Gastroesophageal sphincter (tissue), 3 donors: Measurements from ENCODE around the gene KCNA2.

ENCODE experiments used
- POLR2A ChIP-seq, 2 donors: fragments of 450-650 bp; IDR thresholded peaks; one replicate each; pipeline ENCODE4 v1.6.1; 2017; ENCODE audit warnings: antibody characterized with exemption in 2 of 2, mild to moderate bottlenecking in 2 of 2, moderate library complexity in 1 of 2
- TF ChIP-seq, protein P1 (sequence below), 4 experiments: fragments of 200-600 bp in 2 of 4; fragments of 450-650 bp in 2 of 4; sonication (generic) in 1 of 4; IDR thresholded peaks; one replicate each; pipeline ENCODE4 v1.5.1; 2017 to 2019; ENCODE audit warnings: antibody characterized with exemption in 4 of 4, mild to moderate bottlenecking in 2 of 4, moderate library complexity in 2 of 4

DNA sequence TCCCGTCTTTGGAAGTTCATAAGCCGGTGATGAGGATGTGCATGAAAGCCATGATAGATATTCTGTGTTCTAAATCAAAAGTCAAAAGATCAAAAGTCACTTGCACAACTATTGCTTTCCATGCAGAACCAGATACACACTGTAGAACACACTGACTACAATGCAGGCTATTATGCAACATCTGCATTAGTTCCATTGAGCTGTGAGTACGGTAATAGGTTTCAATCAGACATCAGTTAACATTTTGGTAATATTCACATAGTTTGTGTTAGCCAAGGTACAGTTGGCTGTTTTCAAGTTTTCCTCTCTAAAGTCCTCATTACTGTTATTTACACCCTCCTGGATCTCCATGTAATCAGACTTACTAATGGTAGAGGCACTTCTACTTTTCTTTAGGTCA, 3.1 kb downstream of the KCNA2 start:
- TF ChIP-seq POLR2A (IDR thresholded peaks at IDR 0.05): no peak
- TF ChIP-seq, protein P1, sequence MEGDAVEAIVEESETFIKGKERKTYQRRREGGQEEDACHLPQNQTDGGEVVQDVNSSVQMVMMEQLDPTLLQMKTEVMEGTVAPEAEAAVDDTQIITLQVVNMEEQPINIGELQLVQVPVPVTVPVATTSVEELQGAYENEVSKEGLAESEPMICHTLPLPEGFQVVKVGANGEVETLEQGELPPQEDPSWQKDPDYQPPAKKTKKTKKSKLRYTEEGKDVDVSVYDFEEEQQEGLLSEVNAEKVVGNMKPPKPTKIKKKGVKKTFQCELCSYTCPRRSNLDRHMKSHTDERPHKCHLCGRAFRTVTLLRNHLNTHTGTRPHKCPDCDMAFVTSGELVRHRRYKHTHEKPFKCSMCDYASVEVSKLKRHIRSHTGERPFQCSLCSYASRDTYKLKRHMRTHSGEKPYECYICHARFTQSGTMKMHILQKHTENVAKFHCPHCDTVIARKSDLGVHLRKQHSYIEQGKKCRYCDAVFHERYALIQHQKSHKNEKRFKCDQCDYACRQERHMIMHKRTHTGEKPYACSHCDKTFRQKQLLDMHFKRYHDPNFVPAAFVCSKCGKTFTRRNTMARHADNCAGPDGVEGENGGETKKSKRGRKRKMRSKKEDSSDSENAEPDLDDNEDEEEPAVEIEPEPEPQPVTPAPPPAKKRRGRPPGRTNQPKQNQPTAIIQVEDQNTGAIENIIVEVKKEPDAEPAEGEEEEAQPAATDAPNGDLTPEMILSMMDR (IDR thresholded peaks at IDR 0.05): no peak
